ENCODE data around the gene LAMTOR1. TPM values are rescaled to one million over a fixed set of nuclear protein-coding genes. Genes with fewer than 3 reads are reported as not detected.

LAMTOR1 gene
- total and polyA plus RNA-seq, 2 donors (not counting 3 experiments of a cell fraction or from before 2014, with no cell fraction given), result 95.1 to 174 TPM

DNA sequence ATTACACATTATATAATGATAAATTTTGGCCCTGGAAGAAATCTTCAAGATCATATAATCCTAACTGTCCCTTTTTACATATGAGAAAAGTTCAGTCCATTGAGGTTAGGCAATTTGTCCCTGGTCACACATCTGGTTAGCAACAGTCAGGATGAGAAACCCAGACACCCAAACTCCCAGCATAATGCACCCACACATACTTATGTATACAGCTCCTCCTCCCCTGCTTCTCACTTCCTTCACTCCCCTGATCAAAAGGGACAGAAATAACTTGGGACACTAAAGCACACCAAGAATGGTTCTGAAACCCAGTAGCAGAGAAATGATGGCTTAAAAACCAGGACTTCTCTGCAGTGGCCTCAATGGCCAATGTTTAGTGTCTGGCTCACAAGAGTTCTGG, 33.9 kb downstream of the LAMTOR1 start:
- CTCF ChIA-PET, result interaction anchor here (1.0 to 6.9 kb wide), 7 partner anchors 10 to 44 kb away, joined by 3 to 46 read pairs (median 5); no protein-coding TSS in a partner anchor
- no peak overlapping the region for H2AFZ ChIP-seq (ENCODE audit: low read depth, low read length)
- no peaks in the 10 kb centered on the region for H3K9me3 ChIP-seq (replicated peaks; ENCODE audit: control insufficient read depth, insufficient read depth, low read length)
- peaks cover 64% of the 10 kb centered on the region for H3K4me1 ChIP-seq (ENCODE audit: control insufficient read depth, extremely low read depth, insufficient read depth, low read length)
- H3K9me1 ChIP-seq (replicated peaks; ENCODE audit: control insufficient read depth, extremely low read depth, insufficient read depth, low read length), result no peaks in the 10 kb centered on the region
- no peak for TF ChIP-seq GATA2 (IDR thresholded peaks at IDR 0.05; ENCODE audit: insufficient read depth, insufficient read length, low read depth, low read length)
- TF ChIP-seq FOS (IDR thresholded peaks at IDR 0.05; ENCODE audit: borderline replicate concordance, insufficient read depth, low read length), result no peak
- TF ChIP-seq, protein P1, sequence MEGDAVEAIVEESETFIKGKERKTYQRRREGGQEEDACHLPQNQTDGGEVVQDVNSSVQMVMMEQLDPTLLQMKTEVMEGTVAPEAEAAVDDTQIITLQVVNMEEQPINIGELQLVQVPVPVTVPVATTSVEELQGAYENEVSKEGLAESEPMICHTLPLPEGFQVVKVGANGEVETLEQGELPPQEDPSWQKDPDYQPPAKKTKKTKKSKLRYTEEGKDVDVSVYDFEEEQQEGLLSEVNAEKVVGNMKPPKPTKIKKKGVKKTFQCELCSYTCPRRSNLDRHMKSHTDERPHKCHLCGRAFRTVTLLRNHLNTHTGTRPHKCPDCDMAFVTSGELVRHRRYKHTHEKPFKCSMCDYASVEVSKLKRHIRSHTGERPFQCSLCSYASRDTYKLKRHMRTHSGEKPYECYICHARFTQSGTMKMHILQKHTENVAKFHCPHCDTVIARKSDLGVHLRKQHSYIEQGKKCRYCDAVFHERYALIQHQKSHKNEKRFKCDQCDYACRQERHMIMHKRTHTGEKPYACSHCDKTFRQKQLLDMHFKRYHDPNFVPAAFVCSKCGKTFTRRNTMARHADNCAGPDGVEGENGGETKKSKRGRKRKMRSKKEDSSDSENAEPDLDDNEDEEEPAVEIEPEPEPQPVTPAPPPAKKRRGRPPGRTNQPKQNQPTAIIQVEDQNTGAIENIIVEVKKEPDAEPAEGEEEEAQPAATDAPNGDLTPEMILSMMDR (IDR thresholded peaks at IDR 0.05; ENCODE audit: extremely low read depth in 1 of 2, insufficient read depth in 1 of 2, low read depth in 1 of 2, low read length in 2 of 2), result no peak
- no peak for TF ChIP-seq EZH2 (IDR thresholded peaks at IDR 0.05; ENCODE audit: borderline replicate concordance, low read depth, low read length, severe bottlenecking)
- TF ChIP-seq MYC (IDR thresholded peaks at IDR 0.05; ENCODE audit: low read depth, low read length), result no peak
- TF ChIP-seq JUN (IDR thresholded peaks at IDR 0.05; ENCODE audit: borderline replicate concordance, insufficient read depth, insufficient read length, low read depth), result no peak
- TF ChIP-seq, protein P2, sequence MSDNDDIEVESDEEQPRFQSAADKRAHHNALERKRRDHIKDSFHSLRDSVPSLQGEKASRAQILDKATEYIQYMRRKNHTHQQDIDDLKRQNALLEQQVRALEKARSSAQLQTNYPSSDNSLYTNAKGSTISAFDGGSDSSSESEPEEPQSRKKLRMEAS (IDR thresholded peaks at IDR 0.05; ENCODE audit: insufficient read depth, insufficient read length), result no peak
- TF ChIP-seq POLR2AphosphoS5 (IDR thresholded peaks at IDR 0.05; ENCODE audit: insufficient read depth, low read depth, low read length), result no peak
- TF ChIP-seq POLR2A (IDR thresholded peaks at IDR 0.05; ENCODE audit: low read depth, low read length), result no peak
- H3K4me3 ChIP-seq (replicated peaks in 1 of 3; ENCODE audit: insufficient read depth in 1 of 3, low read depth in 1 of 3, low read length in 3 of 3), result peak overlapping the region in 1 of 3 experiments; percentile 1
- H4K20me1 ChIP-seq (replicated peaks; ENCODE audit: control insufficient read depth, extremely low read depth, insufficient read depth, low read length), result no peaks in the 10 kb centered on the region
- H3K79me2 ChIP-seq (ENCODE audit: control insufficient read depth, insufficient read depth, low read length), result peaks cover 73% of the 10 kb centered on the region
- peak overlapping the region; percentile 73 for H3K4me2 ChIP-seq (ENCODE audit: insufficient read depth, low read length)
- DNase-seq (ENCODE audit: low read depth, low spot score), result no peak
- intact Hi-C loops (cut with micrococcal nuclease) (no loop called here), dilution Hi-C loops (cut with MboI; ENCODE audit: extremely low pct_ligation_motif_present, low sequenced_read_pairs) (no loop called here)
- no peaks in the 10 kb centered on the region for H3K36me3 ChIP-seq (ENCODE audit: control insufficient read depth in 2 of 2, extremely low read depth in 1 of 2, insufficient read depth in 2 of 2, low read length in 2 of 2)
- FAIRE-seq, result no peak
- POLR2A ChIA-PET, result no interaction called here
- H3K9ac ChIP-seq (replicated peaks; ENCODE audit: extremely low read depth, insufficient read depth, low read length), result peak overlapping the region; percentile 0
- H3K27ac ChIP-seq (ENCODE audit: insufficient read depth, low read depth, low read length), result peak overlapping the region; percentile 50
- no peaks in the 10 kb centered on the region for H3K27me3 ChIP-seq (ENCODE audit: control insufficient read depth in 2 of 2, insufficient read depth in 2 of 2, low read length in 2 of 2)
- no TSS peak for BruUV-seq (replicated peaks)
